Esophagus muscularis mucosa (tissue), 4 donors: Measurements from ENCODE around the gene RAB40B.

Experiments
- CTCF ChIP-seq, 3 experiments: fragments of 200-600 bp in 2 of 3; fragments of 450-650 bp in 1 of 3; sonication (generic) in 2 of 3; IDR thresholded peaks; one replicate each; pipeline ENCODE4 v1.5.1; 2017 to 2019; ENCODE audit warnings: antibody characterized with exemption in 3 of 3, mild to moderate bottlenecking in 2 of 3, moderate library complexity in 1 of 3
- EP300 ChIP-seq: sonication (generic); formaldehyde crosslinking; IDR thresholded peaks from one replicate; pipeline ENCODE4 v1.6.1; 2017; ENCODE audit warnings: antibody characterized with exemption
- POLR2A ChIP-seq: fragments of 450-650 bp; IDR thresholded peaks from one replicate; pipeline ENCODE4 v1.6.1; 2017; ENCODE audit warnings: antibody characterized with exemption, moderate library complexity, mild to moderate bottlenecking, low read depth
- POLR2AphosphoS5 ChIP-seq, 2 donors: sonication (generic); formaldehyde crosslinking; IDR thresholded peaks; one replicate each; pipeline ENCODE4 v1.6.1; 2017; ENCODE audit warnings: antibody characterized with exemption in 2 of 2

DNA sequence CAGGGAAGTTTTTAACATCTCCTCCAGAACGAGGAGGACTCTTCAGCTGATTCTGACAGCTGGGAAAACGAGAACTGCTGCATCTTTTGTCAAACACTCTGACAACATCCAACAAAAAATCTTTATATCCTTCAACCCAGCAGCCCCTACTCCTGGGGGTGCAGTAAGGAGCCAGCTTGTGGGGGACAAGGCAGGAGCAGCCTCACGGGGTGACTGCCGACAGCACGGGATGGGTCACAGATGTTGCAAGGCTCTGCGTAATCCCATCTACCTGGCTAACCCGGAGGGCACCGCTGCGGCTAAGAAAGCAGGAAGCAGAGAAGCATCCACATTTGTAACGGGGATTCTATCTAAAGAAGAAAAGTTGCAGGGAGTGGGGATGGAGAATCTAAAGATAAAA lies 78.9 kb downstream of the RAB40B start:
- no peak for TF ChIP-seq CTCF (IDR thresholded peaks at IDR 0.05)
- no peak for TF ChIP-seq POLR2AphosphoS5 (IDR thresholded peaks at IDR 0.05)
- no peak for TF ChIP-seq POLR2A
- no peak for TF ChIP-seq EP300
